ENCODE measurements around the gene PPFIBP1.
A peak's percentile ranks its signal among the peaks of the same experiment; 100 is the strongest.

The PPFIBP1 gene

GRCh38 chr12:27674989-27675388 is 151.0 kb downstream of the PPFIBP1 start:
- no peak for DNase-seq

GRCh38 chr12:27680619-27681018 is 156.6 kb downstream of the PPFIBP1 start:
- DNase-seq: no peak

GRCh38 chr12:27682534-27682933 is 158.5 kb downstream of the PPFIBP1 start:
- DNase-seq: peak; percentile 5

GRCh38 chr12:27685274-27685673 is 161.3 kb downstream of the PPFIBP1 start:
- DNase-seq: no peak

GRCh38 chr12:27686147-27686546 is 162.1 kb downstream of the PPFIBP1 start:
- no peak for DNase-seq

GRCh38 chr12:27688671-27689070 is 164.7 kb downstream of the PPFIBP1 start:
- no peak for DNase-seq

GRCh38 chr12:27689558-27690180 is 165.7 kb downstream of the PPFIBP1 start:
- DNase-seq: no peak

- no peak for DNase-seq
These were observed 169.4 kb downstream of the PPFIBP1 start for GRCh38 chr12:27693403-27693802.

GRCh38 chr12:27695556-27696292 is 171.7 kb downstream of the PPFIBP1 start:
- no peak for DNase-seq

GRCh38 chr12:27696293-27696652 is 172.3 kb downstream of the PPFIBP1 start, which contains the start of gene REP15:
Gene REP15 (plus strand): TSS chr12:27696447. CDS start chr12:27696563, 116 bp downstream.
- DNase-seq: no peak

- no peak for DNase-seq
These were observed 173.0 kb downstream of the PPFIBP1 start for GRCh38 chr12:27696864-27697564.

- peak; percentile 85 for DNase-seq
These were observed 179.9 kb downstream of the PPFIBP1 start for GRCh38 chr12:27703720-27704452.

GRCh38 chr12:27705263-27705662 is 181.3 kb downstream of the PPFIBP1 start:
- DNase-seq: no peak

- no peak for DNase-seq
These were observed 183.2 kb downstream of the PPFIBP1 start for GRCh38 chr12:27707216-27707615.

- no peak for DNase-seq
These were observed 185.4 kb downstream of the PPFIBP1 start for GRCh38 chr12:27709212-27709931.

GRCh38 chr12:27709932-27710591 is 186.1 kb downstream of the PPFIBP1 start:
- peak; percentile 49 for DNase-seq

- peak; percentile 89 for DNase-seq
These were observed 186.7 kb downstream of the PPFIBP1 start, which contains the start of gene MRPS35 for GRCh38 chr12:27710592-27711316. Gene MRPS35 (plus strand): TSS chr12:27710832. CDS start chr12:27710844, 12 bp downstream.

GRCh38 chr12:27711317-27711682 is 187.3 kb downstream of the PPFIBP1 start:
- DNase-seq: peak; percentile 23

- DNase-seq: no peak
These were observed 188.0 kb downstream of the PPFIBP1 start for GRCh38 chr12:27711967-27712366.

GRCh38 chr12:27723212-27723611 is 199.2 kb downstream of the PPFIBP1 start:
- DNase-seq: no peak

- no peak for DNase-seq
These were observed 206.1 kb downstream of the PPFIBP1 start for GRCh38 chr12:27730097-27730588.
